NCI-H187 (cell line): ENCODE data around the gene PREX1.

Experiments used
- DNase-seq, 2 experiments: peaks; one replicate each; lab custom pipeline; 2025; lab: John Stamatoyannopoulos, UW

Gene PREX1

DNA sequence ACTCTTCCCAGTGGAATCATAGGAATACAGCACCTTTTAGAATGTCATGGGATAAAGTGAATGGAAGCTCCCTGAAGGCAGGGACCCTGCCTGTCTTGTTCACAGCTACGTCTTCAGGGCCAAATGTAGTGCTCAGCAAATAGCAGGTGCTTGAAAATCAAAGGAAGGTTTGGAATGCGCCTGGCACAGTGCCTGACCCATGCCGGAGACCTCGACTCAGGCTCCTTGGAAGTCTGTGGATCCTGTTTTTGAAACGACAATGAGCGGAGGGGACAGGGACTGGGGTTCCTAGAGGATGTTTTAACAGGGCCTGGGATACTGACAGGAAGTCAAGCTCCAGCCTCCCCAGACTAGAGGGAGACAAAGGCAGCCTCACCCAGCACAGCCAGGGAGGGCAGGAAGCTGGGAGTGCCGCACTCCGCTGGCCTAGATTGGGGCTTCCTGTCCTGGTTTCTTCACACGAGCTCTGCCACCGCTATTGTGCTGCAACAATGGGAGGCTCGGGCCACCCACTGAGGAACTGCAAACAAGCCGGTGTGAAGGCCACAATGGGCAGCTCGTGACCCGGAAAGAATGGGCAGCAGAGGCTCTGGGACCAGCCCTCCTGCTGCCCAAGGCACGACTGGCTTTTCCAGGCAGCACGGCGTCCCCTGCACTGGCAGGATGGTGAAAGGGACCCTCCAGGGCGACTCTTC is 76.7 kb downstream of the PREX1 start:
- DNase-seq, result no peak

DNA sequence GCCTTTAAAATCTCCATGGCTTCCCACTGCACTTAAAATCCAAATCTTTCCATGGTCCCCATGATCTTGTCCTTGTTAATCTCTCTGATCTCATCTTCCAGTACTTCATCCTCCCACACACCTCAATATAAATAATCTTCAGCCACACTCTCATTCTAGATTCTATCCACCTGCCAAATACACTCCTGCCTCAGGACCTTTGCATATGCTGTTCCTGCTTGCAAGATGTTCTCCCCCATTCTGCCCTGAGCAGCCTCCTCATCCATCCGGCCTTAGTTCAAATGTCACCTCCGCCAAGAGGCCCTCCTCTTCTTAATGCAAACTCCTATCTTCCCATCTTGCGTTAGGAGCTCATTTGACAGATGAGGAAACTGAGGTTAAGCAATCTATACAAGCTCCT is 77.4 kb downstream of the PREX1 start:
- DNase-seq, result no peak

DNA sequence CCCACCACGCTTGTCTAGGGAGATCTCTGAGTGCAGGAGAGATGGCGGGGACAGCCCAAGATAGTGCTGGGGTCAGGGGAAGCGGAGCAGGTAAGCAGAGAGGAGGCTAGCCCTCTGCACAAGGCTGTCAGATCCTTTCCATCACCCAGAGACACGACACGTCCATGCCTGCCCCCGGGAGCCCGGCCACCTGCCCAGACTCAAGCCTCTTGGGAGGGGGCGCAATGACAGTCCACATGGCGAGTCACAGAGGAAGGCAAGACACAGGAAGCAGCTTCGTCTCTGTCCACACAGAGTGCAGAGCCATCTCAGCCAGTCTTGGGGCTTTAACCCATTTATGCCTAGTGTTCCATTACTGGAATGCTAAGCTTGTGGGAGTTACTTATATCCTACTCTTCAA is 78.4 kb downstream of the PREX1 start:
- no peak for DNase-seq

DNA sequence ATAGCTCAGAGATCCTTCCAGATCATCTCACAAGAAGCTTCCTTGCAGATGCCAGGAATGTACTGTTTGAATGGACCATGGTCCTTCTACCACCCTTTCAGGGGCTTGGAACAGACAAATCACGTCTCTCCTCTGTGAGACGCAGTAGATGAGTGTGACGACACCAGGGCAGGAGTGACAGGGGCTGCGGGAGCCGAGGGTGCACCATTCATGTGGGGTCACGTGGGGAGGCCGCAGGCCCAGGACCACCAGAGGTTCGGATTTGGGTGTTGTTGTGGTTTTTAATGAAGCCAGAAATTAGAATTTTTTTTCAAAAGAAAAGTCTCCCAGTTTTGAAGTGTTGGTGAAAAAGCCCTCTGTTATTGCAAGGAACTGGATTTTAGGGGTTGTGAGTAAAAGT is 79.2 kb downstream of the PREX1 start:
- DNase-seq, result no peak

DNA sequence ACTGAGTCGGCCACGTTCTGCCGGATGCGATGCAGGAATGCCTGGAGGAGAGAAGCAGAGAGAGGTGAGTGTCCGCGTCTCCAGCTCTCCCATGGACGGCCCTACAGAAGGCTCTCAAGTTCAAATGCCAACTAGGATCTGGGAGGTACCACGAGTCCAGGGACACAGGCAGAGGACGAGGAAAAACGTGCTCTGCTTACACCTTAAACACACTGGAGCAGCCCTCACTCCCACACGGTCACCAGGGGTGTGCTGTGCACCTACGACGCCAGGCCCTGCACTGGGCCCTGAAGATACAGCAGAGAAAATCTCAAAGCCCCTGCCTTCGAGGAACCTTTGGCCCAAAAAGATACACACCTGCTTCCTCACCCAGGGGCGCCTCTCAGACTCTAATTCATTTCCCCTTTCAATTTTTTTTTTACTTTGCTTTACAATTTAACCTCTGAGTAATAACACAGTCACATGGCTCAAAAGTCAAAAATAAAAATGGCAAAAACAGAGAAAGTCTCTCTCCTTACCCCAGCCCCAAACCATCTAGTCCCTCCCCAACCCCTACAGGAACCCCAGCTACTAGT is 79.9 kb downstream of the PREX1 start:
- DNase-seq, result no peak

DNA sequence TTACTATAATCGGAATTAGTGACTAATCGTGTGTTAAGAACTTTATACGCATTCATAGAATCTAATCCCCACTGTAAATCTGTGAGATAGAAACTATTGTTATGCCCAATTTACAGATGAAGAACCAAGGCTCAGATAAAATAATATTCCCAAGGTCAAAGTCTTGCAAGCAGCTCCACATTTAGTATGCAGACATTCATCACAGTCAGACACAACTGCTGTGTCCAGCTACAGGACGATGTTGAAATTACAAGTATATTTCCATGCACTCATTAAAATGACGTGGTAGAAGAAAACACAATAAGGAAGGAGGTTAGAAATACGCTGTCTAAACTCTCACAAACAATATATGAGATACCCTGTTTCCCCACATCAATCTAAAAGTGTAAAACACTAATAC is 82.5 kb downstream of the PREX1 start:
- no peak for DNase-seq

DNA sequence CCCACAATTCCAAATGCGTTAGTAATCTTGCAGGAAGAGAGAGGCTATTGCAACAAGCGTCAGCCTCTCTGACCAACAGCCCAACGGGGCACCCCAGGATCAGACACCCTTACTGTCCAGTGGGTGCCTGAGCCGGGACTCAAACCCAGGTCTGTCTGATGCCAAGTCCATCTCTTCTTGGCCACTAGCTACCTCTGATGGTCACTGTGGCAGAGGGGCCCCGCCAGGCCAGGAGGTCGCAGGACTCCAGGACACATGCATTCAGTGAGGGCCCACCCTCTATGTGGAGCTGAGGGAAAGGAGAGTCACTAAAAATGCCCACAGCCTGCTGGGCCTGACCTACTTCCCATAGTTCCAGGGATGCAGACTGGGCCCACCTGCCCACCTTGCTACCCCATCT is 83.3 kb downstream of the PREX1 start:
- no peak for DNase-seq

DNA sequence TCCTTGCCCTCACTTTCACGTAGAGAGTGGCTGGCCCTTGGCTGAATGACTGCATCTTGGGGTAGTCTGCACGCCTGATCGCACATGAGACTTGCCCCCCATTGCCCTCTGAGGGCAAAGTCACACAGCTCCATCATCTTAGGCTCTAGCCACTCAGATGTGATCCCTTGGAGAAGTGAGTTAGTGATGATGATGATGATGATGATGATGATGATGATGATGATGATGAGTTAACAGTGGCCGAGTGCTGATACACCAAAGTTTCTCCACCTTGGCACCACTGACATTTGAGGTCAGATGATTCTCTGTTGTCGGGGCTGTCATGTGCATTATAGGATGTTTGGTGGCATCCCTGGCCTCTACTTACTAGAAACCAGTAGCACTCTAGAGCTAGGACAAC is 84.0 kb downstream of the PREX1 start:
- no peak for DNase-seq

DNA sequence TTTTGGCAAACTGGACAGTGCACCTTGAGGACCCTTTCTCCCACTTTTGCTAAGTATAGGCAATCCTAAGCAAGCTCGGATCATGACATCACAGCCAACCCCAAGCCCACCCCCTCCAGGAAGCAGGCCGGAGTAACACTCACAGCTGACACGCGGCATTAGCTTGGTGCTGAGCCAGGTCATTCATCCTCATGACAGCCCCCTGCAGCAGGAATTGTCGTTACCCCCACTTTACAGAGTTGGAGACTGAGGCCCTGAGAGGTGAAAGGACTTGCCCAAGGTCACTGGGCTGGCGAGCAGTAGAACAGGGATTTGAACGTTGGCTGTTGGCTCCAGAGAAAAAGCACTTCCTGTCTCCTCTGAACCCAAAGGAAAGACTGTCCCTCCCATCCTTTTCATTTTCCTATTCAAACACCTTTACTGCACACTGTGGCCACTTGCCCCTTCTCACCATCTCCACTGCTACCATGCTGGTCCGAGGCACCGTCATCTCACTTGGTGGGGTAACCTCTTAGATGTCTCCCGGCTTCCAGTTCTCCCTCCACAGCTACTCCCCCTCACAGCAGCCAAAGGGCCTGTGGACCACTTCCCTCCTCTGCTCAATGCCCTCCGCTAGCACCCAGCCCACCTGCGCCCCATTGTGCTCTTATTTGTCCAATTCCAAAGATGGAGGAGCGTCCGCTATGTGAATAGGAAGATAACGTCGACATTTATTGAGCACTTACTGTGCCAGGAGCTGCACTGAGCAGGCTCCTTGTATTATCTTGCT is 84.7 kb downstream of the PREX1 start:
- DNase-seq, result no peak

DNA sequence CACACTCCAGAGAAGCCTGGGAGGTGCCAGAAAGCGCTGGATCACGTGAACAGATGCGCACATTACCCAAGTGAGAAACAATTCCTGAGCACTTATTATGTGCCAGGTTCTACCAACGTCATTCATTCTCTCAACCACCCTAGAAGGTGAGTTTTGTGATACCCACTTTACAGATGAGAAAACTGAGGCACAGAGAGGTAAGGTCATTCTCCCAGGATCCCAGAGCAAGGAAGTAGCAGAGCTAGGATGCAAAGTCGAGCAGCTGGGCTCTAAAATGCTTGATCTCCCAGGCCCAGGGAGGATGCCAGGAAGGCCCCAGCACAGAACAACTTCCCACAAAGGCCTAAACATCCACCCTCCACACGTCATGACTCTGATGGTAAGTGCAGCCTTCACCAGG is 85.6 kb downstream of the PREX1 start:
- DNase-seq, result no peak

DNA sequence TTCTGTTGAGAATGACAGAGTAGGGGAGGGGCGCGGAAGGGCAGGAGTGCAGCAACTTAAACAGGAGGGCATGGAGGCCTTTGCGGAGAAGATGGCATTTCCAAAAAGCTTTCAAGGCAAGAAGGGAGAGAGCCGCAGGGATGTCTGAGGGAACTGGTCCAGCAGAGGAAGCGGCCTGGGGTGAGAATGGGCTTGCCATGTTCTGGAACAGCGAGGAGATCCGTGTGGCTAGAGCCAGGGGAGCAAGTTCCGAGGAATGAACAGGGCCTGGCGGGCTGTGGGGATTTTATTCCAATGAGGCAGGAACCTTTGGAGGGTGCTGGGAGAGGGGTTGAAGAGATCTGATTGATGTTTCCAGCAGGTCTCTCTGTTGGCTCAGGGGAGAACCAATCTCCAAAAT is 86.1 kb downstream of the PREX1 start:
- no peak for DNase-seq

DNA sequence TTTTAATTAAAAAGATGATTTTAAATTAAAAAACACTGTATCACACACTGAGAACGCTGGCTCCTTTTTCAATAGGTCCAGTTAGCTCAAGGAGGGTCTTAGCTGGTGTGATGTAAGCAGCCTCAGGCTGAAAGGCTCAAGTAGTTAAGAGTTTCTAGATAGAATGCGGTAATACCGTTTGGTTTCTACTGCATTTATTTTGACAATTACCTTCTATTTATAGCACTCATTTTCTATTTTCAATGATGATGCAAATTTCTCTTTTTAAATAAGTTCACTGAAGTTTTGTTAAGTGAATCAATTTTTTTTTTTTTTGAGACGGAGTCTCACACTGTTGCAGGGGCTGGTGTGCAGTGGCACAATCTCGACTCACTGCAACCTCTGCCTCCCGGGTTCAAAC is 87.1 kb downstream of the PREX1 start:
- DNase-seq, result no peak

DNA sequence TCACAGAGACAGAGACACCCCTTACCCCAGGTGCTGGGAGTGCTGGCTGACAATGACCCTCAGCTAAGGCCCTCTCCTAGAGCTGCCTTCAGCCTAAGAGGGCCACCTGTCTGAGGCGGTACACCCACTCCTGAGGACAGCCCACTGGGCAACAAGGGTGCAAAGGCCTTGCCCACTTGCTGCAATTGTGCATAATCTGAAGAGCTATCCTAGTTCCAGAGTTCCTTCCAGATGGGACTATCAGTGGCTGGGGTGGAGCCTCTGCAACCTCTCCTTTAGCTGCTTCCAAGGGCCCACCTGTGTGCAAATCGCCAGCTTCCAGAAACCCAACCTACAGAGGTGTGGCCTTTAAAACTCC is 87.5 kb downstream of the PREX1 start:
- peak; percentile 51 to 70 for DNase-seq

DNA sequence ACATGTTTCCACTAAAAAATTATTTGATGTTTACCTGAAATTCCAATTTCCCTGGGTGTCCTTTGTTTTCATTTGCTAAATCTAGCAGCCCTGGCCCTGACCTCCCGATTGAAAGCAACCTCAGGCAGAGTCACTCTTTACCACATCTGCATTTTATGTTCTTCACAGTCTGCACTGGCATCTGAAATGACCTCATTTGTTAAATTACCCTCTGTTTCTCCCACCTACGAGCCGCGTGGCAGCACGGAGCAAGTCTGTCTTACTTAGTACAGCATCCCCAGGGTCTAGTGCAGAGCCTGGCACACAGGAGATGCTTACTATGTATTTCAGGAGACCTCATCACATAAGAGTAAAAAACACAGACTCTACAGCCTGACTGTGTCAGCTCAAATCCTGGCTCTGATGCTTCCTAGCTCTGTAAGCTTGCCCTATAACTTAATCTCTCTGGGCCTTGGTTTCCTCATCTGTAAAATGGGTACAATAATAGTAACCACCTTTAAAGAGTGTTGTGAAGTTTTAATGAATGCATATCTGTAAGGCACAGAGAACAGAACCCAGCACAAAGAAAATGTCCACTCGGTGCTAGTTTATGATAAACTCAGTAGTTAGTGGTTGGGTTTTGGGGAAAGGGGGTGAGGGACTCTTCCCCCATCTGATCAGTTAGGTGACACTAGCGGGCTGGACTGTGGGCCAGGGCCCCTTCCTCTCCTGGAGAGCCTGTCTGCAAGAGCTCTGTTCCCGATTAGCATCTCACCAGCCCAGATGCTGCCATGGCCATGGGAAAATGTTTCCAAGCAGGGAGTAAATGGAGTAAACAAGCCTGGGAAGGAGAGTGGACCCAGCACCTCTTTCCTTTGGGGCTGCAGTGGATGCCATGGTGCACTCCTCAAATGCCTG is 88.2 kb downstream of the PREX1 start:
- no peak for DNase-seq

DNA sequence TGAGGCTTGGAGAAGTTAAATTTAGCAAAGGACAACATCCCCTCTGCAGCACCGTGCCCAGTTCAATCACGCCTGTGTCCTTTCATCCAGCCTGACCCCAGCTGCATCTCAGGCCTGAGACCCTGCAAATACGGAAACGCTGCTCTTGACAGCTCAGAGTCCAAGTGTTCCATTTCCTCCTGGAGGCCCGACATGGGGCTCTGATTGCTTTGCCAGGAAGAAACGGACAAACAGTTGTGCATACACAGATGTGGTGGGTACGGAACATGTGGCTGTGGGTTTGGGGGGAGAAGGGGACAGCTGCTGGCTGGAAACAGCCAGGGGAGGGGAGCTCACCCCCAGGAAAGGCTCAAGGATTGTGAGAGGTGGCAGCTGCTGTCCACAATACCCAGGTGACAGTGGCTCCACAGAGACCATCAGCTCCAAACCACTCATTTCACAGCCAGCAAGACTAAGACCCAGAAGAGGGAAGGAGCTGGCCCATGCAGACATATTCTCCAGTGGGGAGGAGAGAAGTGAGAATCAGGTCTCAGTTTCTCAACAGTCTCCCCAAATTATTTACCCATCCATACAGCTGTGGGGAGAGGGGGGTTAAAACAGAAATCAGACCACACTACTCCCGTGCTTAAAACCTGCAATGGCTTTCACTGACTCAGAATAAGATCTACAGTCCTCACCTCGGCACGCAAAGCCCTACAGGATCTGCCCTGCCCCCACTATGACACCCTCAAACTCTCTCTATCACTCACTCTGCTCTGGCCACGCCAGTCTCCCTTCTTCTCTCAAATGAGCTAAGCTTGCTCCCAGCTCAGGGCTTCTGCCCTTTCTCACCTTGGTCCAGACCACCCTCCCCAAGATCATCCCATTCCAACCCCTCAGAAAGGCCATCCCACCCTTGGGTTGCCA is 89.1 kb downstream of the PREX1 start:
- DNase-seq, result no peak

DNA sequence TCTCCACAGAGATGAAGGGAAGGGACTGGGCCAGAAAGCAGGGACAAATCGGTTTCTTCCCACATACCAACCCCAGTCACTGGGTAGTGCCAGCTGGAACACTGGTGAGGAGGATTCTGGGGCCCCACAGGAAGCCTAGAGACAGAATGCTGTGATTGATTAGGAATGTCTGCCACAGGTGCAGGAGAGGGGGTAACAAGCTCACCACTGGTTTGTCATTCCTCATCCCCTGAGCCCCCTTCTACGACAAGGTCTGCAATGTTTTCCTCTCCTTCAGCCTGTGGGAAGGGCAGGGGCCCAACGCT is 89.8 kb downstream of the PREX1 start:
- DNase-seq, result no peak

DNA sequence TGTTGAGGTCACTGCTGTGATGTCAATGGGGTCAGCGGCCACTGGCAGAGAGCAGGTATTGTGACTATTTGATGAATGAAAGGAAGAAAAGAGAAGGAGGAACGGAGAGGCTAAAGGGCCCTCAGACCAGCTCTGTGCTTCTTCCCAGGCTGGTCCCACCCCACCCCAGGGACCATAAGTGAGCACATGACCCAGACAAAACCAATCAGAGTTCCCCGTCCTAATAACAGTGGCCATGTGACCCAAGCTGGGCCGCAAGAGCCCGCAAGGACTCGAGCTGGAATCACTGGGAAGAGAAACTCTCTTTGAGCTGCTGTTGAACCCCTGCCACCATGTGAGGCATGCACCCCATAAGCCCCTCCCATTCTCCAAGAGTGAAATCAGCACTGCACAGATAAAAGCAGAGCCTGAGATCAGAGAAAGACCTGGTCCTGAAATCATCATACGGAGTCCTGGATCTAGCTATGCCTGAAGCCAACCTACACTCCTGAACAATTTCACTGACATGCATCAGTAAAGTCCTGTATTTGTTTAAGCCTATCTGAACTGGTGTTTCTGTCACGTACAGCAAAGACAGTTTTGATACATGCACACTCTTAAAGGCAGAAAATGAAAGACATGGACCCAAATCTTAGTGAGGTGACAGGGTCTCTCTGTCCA is 90.2 kb downstream of the PREX1 start:
- no peak for DNase-seq

DNA sequence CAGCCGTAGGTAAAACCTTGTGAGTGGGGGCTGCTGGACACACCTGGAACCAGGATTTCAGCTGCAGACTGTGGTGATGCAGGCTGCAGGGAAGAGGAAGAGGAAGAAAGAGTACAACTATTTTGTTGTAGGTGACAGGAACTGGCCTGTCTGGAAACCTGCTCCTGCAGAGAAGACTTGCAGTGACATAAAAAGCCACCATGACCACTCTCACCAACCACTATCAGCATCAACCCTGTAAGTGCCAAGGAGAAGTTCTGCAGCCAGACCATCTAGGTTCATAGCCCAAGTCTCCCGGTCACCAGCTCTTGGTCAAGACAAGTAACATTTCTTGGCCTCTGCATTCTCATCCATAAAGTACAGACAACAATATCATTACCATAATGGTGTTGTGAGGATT is 91.2 kb downstream of the PREX1 start:
- DNase-seq, result no peak

DNA sequence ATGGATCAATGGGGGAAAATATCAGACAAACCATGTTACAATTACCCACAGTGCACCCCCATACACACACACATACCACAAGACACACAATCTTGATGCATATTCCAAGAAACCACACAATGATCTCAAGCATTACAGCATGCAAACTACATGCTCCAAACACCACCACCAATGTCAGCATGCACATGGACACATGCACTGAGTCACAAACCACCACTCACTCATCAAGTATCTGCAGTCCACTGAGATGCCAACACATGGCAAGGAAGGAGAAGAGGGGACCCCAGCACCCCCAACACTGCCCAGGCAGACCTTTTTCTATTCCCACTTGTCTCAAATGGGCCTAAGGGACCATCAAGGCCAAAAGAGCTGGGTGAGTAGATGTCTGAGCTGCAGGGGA is 91.6 kb downstream of the PREX1 start:
- no peak for DNase-seq

DNA sequence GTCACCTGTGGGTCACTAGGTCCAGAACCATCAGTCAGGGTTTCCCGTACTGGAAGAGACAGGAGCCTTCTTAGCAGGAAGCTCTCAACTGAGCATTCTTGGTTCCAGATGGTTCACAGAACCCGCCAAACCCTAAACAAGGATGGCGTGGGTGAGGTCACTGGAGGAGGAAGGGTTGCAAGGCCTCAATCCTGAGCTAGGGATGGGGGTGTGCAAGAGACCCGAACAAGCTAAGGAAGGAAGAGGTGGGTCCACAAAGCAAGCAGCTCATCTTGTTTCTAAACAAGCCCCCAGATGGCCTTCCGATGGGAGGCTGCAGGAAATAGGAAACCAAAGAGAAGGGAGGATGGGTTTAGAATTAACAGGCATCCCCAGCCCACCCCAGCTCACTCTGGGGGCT is 92.7 kb downstream of the PREX1 start:
- DNase-seq, result no peak

DNA sequence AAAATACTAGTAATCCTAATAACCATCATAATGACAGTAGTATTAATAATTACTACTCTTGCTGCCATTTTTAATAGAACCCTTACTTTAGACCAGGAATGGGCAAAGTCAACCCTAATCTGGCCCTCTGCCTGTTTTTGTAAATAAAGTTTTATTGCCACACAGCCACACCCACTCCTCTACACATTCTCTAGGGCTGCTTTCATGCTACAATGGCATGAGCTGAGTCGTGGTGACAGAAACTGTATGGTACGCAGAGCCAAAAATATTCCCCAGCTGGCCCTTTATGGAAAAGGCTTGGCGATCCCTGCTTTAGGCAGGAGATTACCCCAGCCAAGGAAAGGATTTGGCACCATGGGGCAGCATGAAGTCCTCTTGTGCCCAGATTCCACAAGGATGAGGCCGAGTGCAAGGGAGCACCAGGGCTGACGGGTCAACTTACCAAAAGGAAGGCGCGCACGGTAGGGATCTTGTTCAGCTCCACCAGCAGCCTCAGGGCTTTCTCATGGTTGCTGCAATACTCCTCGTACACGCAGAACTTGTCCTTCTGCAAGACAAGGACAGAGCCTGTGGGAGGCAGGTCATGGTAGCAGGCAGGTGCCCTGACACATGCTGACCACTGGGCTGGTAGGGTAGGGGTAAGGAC is 93.6 kb downstream of the PREX1 start:
- DNase-seq, result no peak
